ENCODE results near the gene LARGE1.

DNA sequence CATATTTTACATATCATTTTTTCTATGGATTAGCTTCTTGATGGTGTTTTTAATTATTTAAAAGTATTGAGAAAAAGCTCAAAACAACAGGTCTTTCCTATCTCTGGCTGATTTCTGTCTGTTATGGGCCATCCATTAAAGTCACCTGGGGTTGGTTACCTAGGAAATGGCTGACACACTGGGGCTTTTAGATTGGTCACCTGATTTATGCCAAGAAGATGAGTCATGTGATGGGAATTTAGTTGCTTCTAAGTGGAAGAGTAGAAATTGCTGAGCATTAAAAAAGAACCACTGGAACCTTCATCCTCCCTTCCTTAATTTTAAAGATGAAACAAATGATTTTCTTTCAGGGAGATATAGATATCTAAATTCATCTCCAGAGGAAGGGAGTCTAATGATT, 48.8 kb upstream of the LARGE1 start:
- TF ChIP-seq, protein P1, sequence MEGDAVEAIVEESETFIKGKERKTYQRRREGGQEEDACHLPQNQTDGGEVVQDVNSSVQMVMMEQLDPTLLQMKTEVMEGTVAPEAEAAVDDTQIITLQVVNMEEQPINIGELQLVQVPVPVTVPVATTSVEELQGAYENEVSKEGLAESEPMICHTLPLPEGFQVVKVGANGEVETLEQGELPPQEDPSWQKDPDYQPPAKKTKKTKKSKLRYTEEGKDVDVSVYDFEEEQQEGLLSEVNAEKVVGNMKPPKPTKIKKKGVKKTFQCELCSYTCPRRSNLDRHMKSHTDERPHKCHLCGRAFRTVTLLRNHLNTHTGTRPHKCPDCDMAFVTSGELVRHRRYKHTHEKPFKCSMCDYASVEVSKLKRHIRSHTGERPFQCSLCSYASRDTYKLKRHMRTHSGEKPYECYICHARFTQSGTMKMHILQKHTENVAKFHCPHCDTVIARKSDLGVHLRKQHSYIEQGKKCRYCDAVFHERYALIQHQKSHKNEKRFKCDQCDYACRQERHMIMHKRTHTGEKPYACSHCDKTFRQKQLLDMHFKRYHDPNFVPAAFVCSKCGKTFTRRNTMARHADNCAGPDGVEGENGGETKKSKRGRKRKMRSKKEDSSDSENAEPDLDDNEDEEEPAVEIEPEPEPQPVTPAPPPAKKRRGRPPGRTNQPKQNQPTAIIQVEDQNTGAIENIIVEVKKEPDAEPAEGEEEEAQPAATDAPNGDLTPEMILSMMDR (IDR thresholded peaks at IDR 0.05; ENCODE audit: insufficient read depth, low read length, poor library complexity, severe bottlenecking) = no peak
- no peak for TF ChIP-seq EZH2phosphoT487 (conservative IDR thresholded peaks at IDR 0.05; ENCODE audit: low read length)

Data from SU-DHL-6 (cell line).